ENCODE measurements around the gene UNC13A. TPM values are rescaled to one million over a fixed set of nuclear protein-coding genes. Genes with fewer than 3 reads are reported as not detected.

The UNC13A gene
- total RNA-seq, 1 experiment from 2014 or later = 0.28 TPM

- CTCF ChIA-PET = no interaction called here
- DNase-seq = no peak
- Mint-ChIP-seq H3K4me1 (ENCODE audit: low read depth, unreplicated experiment) (peaks cover 26% of the 10 kb centered on the region), H3K36me3 (ENCODE audit: insufficient read depth, unreplicated experiment) (no peaks in the 10 kb centered on the region), H3K9me3 (ENCODE audit: low read depth, unreplicated experiment) (no peaks in the 10 kb centered on the region), H3K4me3 (ENCODE audit: low read depth, unreplicated experiment) (no peak overlapping the region), H3K27ac (ENCODE audit: unreplicated experiment) (no peak overlapping the region), H3K27me3 (ENCODE audit: unreplicated experiment) (peaks cover 65% of the 10 kb centered on the region)
- no peak for TF ChIP-seq CTCF (IDR thresholded peaks at IDR 0.05; ENCODE audit: unreplicated experiment)
- intact Hi-C loops (cut with micrococcal nuclease; ENCODE audit: unreplicated experiment) = no loop called here
- no TSS peak for BruUV-seq (replicated peaks)
Measured at GRCh38 chr19:17684256-17684655, 3.9 kb downstream of the UNC13A start.

DNA sequence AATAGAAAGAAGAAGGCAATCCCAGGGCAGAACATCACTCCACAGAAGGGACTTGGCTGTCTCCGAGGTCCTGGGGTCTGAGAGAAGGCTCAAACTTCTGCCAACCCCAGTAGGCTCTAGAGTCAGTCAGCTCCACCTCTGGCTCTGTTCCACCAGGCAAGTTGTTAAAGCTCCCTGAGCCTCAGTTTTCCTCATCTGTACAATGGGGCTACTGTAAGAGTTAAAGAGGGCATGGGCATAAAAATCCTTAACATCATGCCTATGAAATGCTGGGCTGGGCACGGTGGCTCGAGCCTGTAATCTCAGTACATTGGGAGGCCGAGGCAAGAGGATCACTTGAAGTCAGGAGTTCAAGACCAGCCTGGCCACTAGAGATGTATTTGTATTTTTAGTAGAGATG lies 5.1 kb downstream of the UNC13A start:
- H3K27ac Mint-ChIP-seq (ENCODE audit: unreplicated experiment) = no peak overlapping the region
- peaks cover 17% of the 10 kb centered on the region for H3K4me1 Mint-ChIP-seq (ENCODE audit: low read depth, unreplicated experiment)
- DNase-seq = no peak
- no peak for TF ChIP-seq CTCF (IDR thresholded peaks at IDR 0.05; ENCODE audit: unreplicated experiment)
- H3K27me3 Mint-ChIP-seq (ENCODE audit: unreplicated experiment) = peaks cover 65% of the 10 kb centered on the region
- CTCF ChIA-PET = interaction anchor here (0.6 kb wide), 1 partner anchor 30 kb away, joined by 5 read pairs; no protein-coding TSS in a partner anchor
- peaks cover 3% of the 10 kb centered on the region for H3K36me3 Mint-ChIP-seq (ENCODE audit: insufficient read depth, unreplicated experiment)
- no peak overlapping the region for H3K4me3 Mint-ChIP-seq (ENCODE audit: low read depth, unreplicated experiment)
- BruUV-seq (replicated peaks) = no TSS peak
- no peaks in the 10 kb centered on the region for H3K9me3 Mint-ChIP-seq (ENCODE audit: low read depth, unreplicated experiment)
- intact Hi-C loops (cut with micrococcal nuclease; ENCODE audit: unreplicated experiment) = no loop called here

DNA sequence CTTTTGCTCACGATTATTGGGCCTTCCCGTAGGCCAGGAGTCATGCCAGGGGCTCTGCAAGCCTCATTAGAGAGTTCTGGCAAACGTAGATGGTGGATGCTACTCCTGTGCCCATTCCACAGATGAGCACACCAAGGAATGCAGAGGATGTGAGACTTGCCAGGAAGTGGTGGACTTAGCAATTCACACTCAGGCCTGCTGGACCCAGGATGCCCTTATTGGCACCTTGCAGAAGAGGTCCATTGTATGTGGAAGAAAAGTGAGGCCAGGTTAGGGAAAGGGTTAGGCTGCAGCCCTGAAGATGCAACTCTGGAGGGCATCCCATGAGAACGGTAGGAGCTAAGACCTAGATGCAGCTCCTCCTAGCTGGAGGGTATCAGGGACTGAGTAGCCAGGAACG lies 5.9 kb downstream of the UNC13A start:
- no peaks in the 10 kb centered on the region for H3K9me3 Mint-ChIP-seq (ENCODE audit: low read depth, unreplicated experiment)
- H3K4me3 Mint-ChIP-seq (ENCODE audit: low read depth, unreplicated experiment) = no peak overlapping the region
- CTCF ChIA-PET = no interaction called here
- peaks cover 10% of the 10 kb centered on the region for H3K4me1 Mint-ChIP-seq (ENCODE audit: low read depth, unreplicated experiment)
- intact Hi-C loops (cut with micrococcal nuclease; ENCODE audit: unreplicated experiment) = no loop called here
- peaks cover 3% of the 10 kb centered on the region for H3K36me3 Mint-ChIP-seq (ENCODE audit: insufficient read depth, unreplicated experiment)
- DNase-seq = no peak
- no TSS peak for BruUV-seq (replicated peaks)
- no peak for TF ChIP-seq CTCF (IDR thresholded peaks at IDR 0.05; ENCODE audit: unreplicated experiment)
- H3K27me3 Mint-ChIP-seq (ENCODE audit: unreplicated experiment) = peaks cover 65% of the 10 kb centered on the region
- no peak overlapping the region for H3K27ac Mint-ChIP-seq (ENCODE audit: unreplicated experiment)

DNA sequence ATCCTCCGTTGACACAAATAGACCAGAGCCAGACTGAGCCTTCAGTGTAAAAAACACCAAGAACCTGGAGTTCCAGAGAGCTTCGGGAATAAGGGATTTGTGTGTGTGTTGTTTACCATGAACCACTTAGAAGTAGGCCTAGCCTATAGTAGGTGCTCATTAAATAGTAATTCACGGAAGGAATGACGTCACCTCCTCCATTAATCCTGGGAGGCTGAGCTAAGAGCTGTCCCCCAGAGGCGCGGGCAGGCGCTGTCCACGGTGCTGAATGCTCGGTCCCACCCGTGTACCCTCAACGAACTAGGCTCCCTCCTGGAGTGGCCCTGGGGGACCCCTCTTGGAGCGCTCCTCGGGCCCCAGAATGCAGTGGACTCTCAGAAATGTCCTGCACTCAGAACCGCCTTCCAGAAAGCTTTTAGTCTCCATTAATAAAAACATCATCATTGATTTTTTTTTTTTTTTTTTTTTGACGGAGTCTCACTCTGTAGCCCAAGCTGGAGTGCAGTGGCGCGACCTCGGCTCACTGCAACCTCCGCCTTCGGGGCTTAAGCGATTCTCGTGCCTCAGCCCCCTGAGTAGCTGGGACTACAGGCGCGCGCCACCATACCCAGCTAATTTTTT lies 6.5 kb downstream of the UNC13A start:
- Mint-ChIP-seq H3K27me3 (ENCODE audit: unreplicated experiment) (peaks cover 68% of the 10 kb centered on the region), H3K4me3 (ENCODE audit: low read depth, unreplicated experiment) (no peak overlapping the region), H3K4me1 (ENCODE audit: low read depth, unreplicated experiment) (peaks cover 8% of the 10 kb centered on the region), H3K36me3 (ENCODE audit: insufficient read depth, unreplicated experiment) (peaks cover 3% of the 10 kb centered on the region), H3K27ac (ENCODE audit: unreplicated experiment) (no peak overlapping the region), H3K9me3 (ENCODE audit: low read depth, unreplicated experiment) (no peaks in the 10 kb centered on the region)
- intact Hi-C loops (cut with micrococcal nuclease; ENCODE audit: unreplicated experiment) = no loop called here
- CTCF ChIA-PET = no interaction called here
- no TSS peak for BruUV-seq (replicated peaks)
- peak; percentile 13 for DNase-seq
- TF ChIP-seq CTCF (IDR thresholded peaks at IDR 0.05; ENCODE audit: unreplicated experiment) = no peak
